ENCODE measurements around the gene CAPN3. TPM values are rescaled to one million over a fixed set of nuclear protein-coding genes. Genes with fewer than 3 reads are reported as not detected.

Gene CAPN3
- total and polyA plus RNA-seq, 2 experiments from 2014 or later = 2.2 to 5.7 TPM

DNA sequence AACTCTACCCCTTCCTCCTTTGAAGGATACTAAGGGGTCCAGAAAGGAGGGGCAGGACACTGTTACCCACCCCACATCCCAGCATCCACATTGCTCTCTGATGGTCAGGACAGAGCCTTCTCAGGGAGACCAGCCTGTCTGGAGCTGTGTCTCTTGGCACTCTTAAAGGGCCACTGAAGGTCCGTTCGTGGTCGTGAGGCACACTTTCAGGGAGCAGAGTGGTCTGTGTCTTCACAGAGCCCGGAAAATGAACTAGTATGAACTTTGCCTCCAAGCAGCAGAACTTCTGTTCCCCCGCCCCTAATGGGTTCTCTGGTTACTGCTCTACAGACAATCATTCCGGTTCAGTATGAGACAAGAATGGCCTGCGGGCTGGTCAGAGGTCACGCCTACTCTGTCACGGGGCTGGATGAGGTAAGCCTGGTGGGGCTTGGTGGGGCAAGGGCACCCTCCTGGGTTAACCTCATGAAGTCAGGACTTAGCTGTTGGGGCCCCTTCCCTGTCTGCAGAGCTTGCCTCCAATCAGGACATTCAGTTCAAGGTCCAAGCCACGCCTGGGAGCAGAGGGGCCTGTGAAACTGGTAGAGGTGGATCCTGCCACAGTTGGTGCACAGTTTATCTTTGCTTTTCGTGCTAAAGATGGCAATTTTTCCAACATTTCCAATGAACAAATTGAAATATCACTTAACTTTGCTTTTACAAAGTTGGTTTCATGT lies 33.2 kb downstream of the CAPN3 start:
- no peaks in the 10 kb centered on the region for H3K4me1 ChIP-seq (ENCODE audit: insufficient read depth)
- no peaks in the 10 kb centered on the region for H4K20me1 ChIP-seq (ENCODE audit: insufficient read depth)
- H3K27me3 ChIP-seq (replicated peaks; ENCODE audit: insufficient read depth) = no peaks in the 10 kb centered on the region
- H3F3A ChIP-seq (ENCODE audit: insufficient read depth) = no peaks in the 10 kb centered on the region
- DNase-seq = no peak
- in situ Hi-C loops (cut with MboI) = no loop called here
- TF ChIP-seq EZH2 (IDR thresholded peaks at IDR 0.05; ENCODE audit: insufficient read depth, poor library complexity, severe bottlenecking) (no peak), EZH2phosphoT487 (IDR thresholded peaks at IDR 0.05; ENCODE audit: insufficient read depth, low read depth) (no peak)
- no peaks in the 10 kb centered on the region for H3K36me3 ChIP-seq (ENCODE audit: low read depth)
- no peaks in the 10 kb centered on the region for H3K9me2 ChIP-seq (ENCODE audit: insufficient read depth)
- 81 to 84% methylated on average over 11 of the region's 11 CpGs for WGBS, 2 experiments (ENCODE audit: low coverage in 1 of 2, low lambda C conversion rate in 2 of 2, missing lambda C conversion rate in 2 of 2)
- no peaks in the 10 kb centered on the region for H3K9me3 ChIP-seq (ENCODE audit: low read depth)
- no peak overlapping the region for H3K4me3 ChIP-seq
- H3K9ac ChIP-seq = no peak overlapping the region
- H3K27ac ChIP-seq = no peak overlapping the region
- H3K79me2 ChIP-seq (ENCODE audit: insufficient read depth) = no peaks in the 10 kb centered on the region
- H3K4me2 ChIP-seq (ENCODE audit: unreplicated experiment) = no peak overlapping the region
- H2AFZ ChIP-seq = no peak overlapping the region

DNA sequence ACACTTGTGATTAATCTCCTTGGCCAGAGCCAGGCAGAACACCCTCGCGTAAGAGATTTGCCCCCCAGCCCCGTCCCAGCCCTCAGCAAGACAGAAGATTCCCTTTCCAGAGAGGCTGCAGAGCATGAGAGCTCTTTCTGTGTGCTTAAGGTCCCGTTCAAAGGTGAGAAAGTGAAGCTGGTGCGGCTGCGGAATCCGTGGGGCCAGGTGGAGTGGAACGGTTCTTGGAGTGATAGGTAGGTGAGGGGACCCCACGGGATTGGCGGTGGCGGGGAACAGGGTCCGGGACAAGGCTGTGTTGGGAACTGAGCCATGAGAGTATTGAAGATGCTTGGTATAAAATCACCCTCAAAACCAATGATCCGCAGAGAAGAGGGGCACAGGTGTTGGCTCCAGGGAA lies 34.8 kb downstream of the CAPN3 start:
- Histone ChIP-seq H3K9me2 (ENCODE audit: insufficient read depth) (no peaks in the 10 kb centered on the region), H3K4me1 (ENCODE audit: insufficient read depth) (no peaks in the 10 kb centered on the region), H3K79me2 (ENCODE audit: insufficient read depth) (no peaks in the 10 kb centered on the region), H3K9me3 (ENCODE audit: low read depth) (no peaks in the 10 kb centered on the region), H3K36me3 (ENCODE audit: low read depth) (no peaks in the 10 kb centered on the region), H2AFZ (no peak overlapping the region), H3K9ac (no peak overlapping the region), H3K27ac (no peak overlapping the region), H3F3A (ENCODE audit: insufficient read depth) (no peaks in the 10 kb centered on the region), H3K4me2 (ENCODE audit: unreplicated experiment) (no peak overlapping the region), H3K27me3 (replicated peaks; ENCODE audit: insufficient read depth) (no peaks in the 10 kb centered on the region), H3K4me3 (no peak overlapping the region), H4K20me1 (ENCODE audit: insufficient read depth) (no peaks in the 10 kb centered on the region)
- in situ Hi-C loops (cut with MboI) = no loop called here
- 91 to 98% methylated on average over 13 of the region's 13 CpGs for WGBS, 2 experiments (ENCODE audit: low coverage in 1 of 2, low lambda C conversion rate in 2 of 2, missing lambda C conversion rate in 2 of 2)
- no peak for TF ChIP-seq EZH2phosphoT487 (IDR thresholded peaks at IDR 0.05; ENCODE audit: insufficient read depth, low read depth)
- TF ChIP-seq EZH2 (IDR thresholded peaks at IDR 0.05; ENCODE audit: insufficient read depth, poor library complexity, severe bottlenecking) = no peak
- DNase-seq = no peak

DNA sequence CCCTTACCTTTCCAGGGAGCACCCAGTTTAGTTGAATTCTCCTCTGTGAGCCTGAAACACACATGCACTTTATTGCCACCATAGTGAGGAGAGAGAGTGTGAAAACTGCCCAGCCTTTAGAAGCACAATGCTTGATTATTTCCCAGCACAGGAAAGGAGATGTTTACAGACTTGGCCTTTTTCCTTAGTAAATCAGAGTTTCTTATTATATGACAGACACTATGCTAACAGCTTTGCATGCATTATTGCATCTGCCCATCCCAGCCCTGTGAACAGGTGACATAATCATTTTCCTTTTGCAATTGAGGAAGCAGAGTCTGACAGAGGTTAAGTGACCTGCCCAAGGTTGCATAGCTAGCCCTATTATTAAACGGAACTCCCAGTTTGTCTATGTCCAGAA lies 36.5 kb downstream of the CAPN3 start:
- WGBS, 2 experiments (ENCODE audit: low coverage in 1 of 2, low lambda C conversion rate in 2 of 2, missing lambda C conversion rate in 2 of 2) = 57 to 58% methylated on average over 1 of the region's 1 CpG
- no peak for DNase-seq
- TF ChIP-seq EZH2phosphoT487 (IDR thresholded peaks at IDR 0.05; ENCODE audit: insufficient read depth, low read depth) = no peak
- no peak for TF ChIP-seq EZH2 (IDR thresholded peaks at IDR 0.05; ENCODE audit: insufficient read depth, poor library complexity, severe bottlenecking)
- no peaks in the 10 kb centered on the region for H3K4me1 ChIP-seq (ENCODE audit: insufficient read depth)
- 0 out of 2 replicates have a peak, but pooled peaks cover 3% of the 10 kb centered on the region for H3K36me3 ChIP-seq (ENCODE audit: low read depth)
- no peak overlapping the region for H3K9ac ChIP-seq
- H3F3A ChIP-seq (ENCODE audit: insufficient read depth) = no peaks in the 10 kb centered on the region
- no peak overlapping the region for H3K27ac ChIP-seq
- no peaks in the 10 kb centered on the region for H3K9me3 ChIP-seq (ENCODE audit: low read depth)
- no peak overlapping the region for H3K4me3 ChIP-seq
- no peaks in the 10 kb centered on the region for H4K20me1 ChIP-seq (ENCODE audit: insufficient read depth)
- H3K79me2 ChIP-seq (ENCODE audit: insufficient read depth) = no peaks in the 10 kb centered on the region
- no peak overlapping the region for H3K4me2 ChIP-seq (ENCODE audit: unreplicated experiment)
- no peaks in the 10 kb centered on the region for H3K27me3 ChIP-seq (replicated peaks; ENCODE audit: insufficient read depth)
- in situ Hi-C loops (cut with MboI) = no loop called here
- no peak overlapping the region for H2AFZ ChIP-seq
- no peaks in the 10 kb centered on the region for H3K9me2 ChIP-seq (ENCODE audit: insufficient read depth)

DNA sequence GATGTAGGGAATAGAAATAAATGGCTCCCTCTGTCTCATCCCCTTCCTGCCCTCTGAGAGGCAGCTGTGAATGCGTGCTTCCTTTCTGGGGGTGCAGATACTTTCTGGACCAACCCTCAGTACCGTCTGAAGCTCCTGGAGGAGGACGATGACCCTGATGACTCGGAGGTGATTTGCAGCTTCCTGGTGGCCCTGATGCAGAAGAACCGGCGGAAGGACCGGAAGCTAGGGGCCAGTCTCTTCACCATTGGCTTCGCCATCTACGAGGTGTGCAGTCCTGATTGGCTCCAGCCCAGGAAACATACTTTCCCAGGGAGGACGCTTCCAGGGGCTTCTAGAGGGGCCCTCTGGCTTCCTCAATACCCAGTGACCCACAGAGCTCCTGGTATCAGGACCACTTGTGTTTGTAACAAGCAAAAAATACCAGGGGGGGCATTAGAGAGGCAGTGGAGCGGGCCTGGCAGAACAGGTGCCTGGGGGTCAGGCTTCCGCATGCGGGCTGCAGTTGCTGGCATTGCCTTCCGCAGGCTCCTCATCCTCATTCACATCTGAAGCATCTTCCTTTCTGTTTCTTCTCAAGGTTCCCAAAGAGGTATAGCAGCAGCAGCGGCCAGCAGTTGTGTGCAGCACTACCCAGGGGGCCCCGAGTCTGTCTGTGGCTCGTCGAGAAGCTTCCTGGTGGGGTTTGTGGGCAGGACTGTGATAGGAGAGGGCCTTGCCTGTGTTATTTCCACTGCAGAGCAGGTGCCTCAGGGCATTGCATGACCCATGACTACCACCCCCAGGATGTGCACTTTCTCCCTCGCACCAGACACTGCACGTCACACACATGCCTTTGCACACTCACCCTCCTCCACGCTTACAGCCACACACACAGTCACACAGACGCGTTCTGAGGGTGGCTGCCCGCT lies 42.5 kb downstream of the CAPN3 start:
- no peak for DNase-seq
- Histone ChIP-seq H3K9me2 (ENCODE audit: insufficient read depth) (no peaks in the 10 kb centered on the region), H3K36me3 (ENCODE audit: low read depth) (0 out of 2 replicates have a peak, but pooled peaks cover 3% of the 10 kb centered on the region), H3K4me2 (ENCODE audit: unreplicated experiment) (no peak overlapping the region), H3F3A (ENCODE audit: insufficient read depth) (no peaks in the 10 kb centered on the region), H3K27me3 (replicated peaks; ENCODE audit: insufficient read depth) (no peaks in the 10 kb centered on the region), H2AFZ (no peak overlapping the region), H4K20me1 (ENCODE audit: insufficient read depth) (no peaks in the 10 kb centered on the region), H3K4me3 (no peak overlapping the region), H3K27ac (no peak overlapping the region), H3K9ac (no peak overlapping the region), H3K79me2 (ENCODE audit: insufficient read depth) (no peaks in the 10 kb centered on the region), H3K4me1 (ENCODE audit: insufficient read depth) (no peaks in the 10 kb centered on the region), H3K9me3 (ENCODE audit: low read depth) (no peaks in the 10 kb centered on the region)
- in situ Hi-C loops (cut with MboI) = no loop called here
- WGBS, 2 experiments (ENCODE audit: low coverage in 1 of 2, low lambda C conversion rate in 2 of 2, missing lambda C conversion rate in 2 of 2) = 93 to 95% methylated on average over 24 of the region's 24 CpGs
- TF ChIP-seq EZH2 (IDR thresholded peaks at IDR 0.05; ENCODE audit: insufficient read depth, poor library complexity, severe bottlenecking) (no peak), EZH2phosphoT487 (IDR thresholded peaks at IDR 0.05; ENCODE audit: insufficient read depth, low read depth) (no peak)

Data from GM23248 (cell line).